OCI-LY3 (cell line): ENCODE data around the gene SELENOM.

ENCODE experiments used
- H2AFZ ChIP-seq: fragments of 200-600, 300-600 bp; shearing (Covaris generic); 2 replicates; pipeline ENCODE4 v1.6.0; 2014; ENCODE audit warnings: antibody characterized with exemption, low read depth, low read length
- H3K27ac ChIP-seq: fragments of 200-600, 300-600 bp; sonication (generic); 2 replicates; pipeline ENCODE4 v1.5.1; 2014; ENCODE audit warnings: mild to moderate bottlenecking, low read length, moderate library complexity, mixed read lengths
- H3K27me3 ChIP-seq: fragments of 200-600, 300-600 bp; sonication (generic); 2 replicates; pipeline ENCODE4 v1.6.1; 2014; ENCODE audit warnings: low read depth, low read length, mixed read lengths
- H3K36me3 ChIP-seq: fragments of 200-600, 300-600 bp; sonication (generic); replicated peaks from 2 replicates; pipeline ENCODE3; 2014; ENCODE audit warnings: low read depth, low read length, mixed read lengths
- H3K4me1 ChIP-seq: fragments of 300-600, 200-600 bp; sonication (generic); 2 replicates; pipeline ENCODE4 v1.6.1; 2014; ENCODE audit warnings: low read length, mixed read lengths
- H3K4me2 ChIP-seq: fragments of 200-600, 300-600 bp; sonication (generic); 2 replicates; pipeline ENCODE4 v1.6.1; 2014; ENCODE audit warnings: low read length, mixed read lengths
- H3K4me3 ChIP-seq: fragments of 300-600, 200-600 bp; sonication (generic); 2 replicates; pipeline ENCODE4 v1.5.1; 2014; ENCODE audit warnings: antibody characterized with exemption, mild to moderate bottlenecking, low read length, moderate library complexity
- H3K79me2 ChIP-seq: fragments of 300-600, 200-600 bp; shearing (Covaris generic); 2 replicates; pipeline ENCODE4 v1.6.1; 2014; ENCODE audit warnings: mild to moderate bottlenecking, low read length, mixed read lengths
- H3K9ac ChIP-seq: fragments of 300-600, 200-600 bp; shearing (Covaris generic); 2 replicates; pipeline ENCODE4 v1.6.0; 2014; ENCODE audit warnings: mild to moderate bottlenecking, low read length, moderate library complexity
- H3K9me3 ChIP-seq: fragments of 200-600, 300-600 bp; shearing (Covaris generic); 2 replicates; pipeline ENCODE4 v1.6.1; 2014; ENCODE audit warnings: low read length, mixed read lengths; ENCODE audit not compliant: insufficient read depth
- H4K20me1 ChIP-seq: fragments of 200-600, 300-600 bp; sonication (generic); 2 replicates; pipeline ENCODE4 v1.6.1; 2016; ENCODE audit warnings: low read length, mixed read lengths; ENCODE audit not compliant: insufficient read depth
- CTCF ChIP-seq: fragments of 200-600, 300-600 bp; sonication (generic); IDR thresholded peaks from 2 replicates; pipeline ENCODE4 v1.5.1; 2014; ENCODE audit warnings: antibody characterized with exemption, low read length, low read depth
- EZH2phosphoT487 ChIP-seq: fragments of 200-600 bp; shearing (Covaris generic); IDR thresholded peaks from 2 replicates; pipeline ENCODE4 v1.6.1; 2018; ENCODE audit warnings: antibody characterized with exemption, mixed run types, low read depth

Gene SELENOM

GRCh38 chr22:31122532-31123291, 15.3 kb upstream of the SELENOM start, which contains the start of gene INPP5J:
Gene INPP5J (plus strand): TSS chr22:31122966. CDS start chr22:31123015, 49 bp downstream.
- Histone ChIP-seq H3K36me3 (no peaks in the 10 kb centered on the region), H3K4me1 (peaks cover 2% of the 10 kb centered on the region; the same call in 1 of the 2 replicates), H3K4me2 (no peak within 1 kb of the TSS), H3K27me3 (no peaks in the 10 kb centered on the region), H3K27ac (no peak within 1 kb of the TSS), H3K9ac (no peak within 1 kb of the TSS), H3K4me3 (no peak within 1 kb of the TSS), H4K20me1 (no peaks in the 10 kb centered on the region), H3K79me2 (no peaks in the 10 kb centered on the region), H2AFZ (no peak within 1 kb of the TSS; the same call in 1 of the 2 replicates), H3K9me3 (no peaks in the 10 kb centered on the region)
- TF ChIP-seq CTCF = no peak
- no peak for TF ChIP-seq EZH2phosphoT487

GRCh38 chr22:31122196-31122531, 14.8 kb upstream of the SELENOM start:
- Histone ChIP-seq H3K27me3 (no peaks in the 10 kb centered on the region), H3K27ac (no peak overlapping the region), H2AFZ (no peak overlapping the region), H3K79me2 (no peaks in the 10 kb centered on the region), H3K4me2 (no peak overlapping the region), H3K9ac (no peak overlapping the region), H3K36me3 (no peaks in the 10 kb centered on the region), H4K20me1 (no peaks in the 10 kb centered on the region), H3K4me1 (no peaks in the 10 kb centered on the region), H3K4me3 (no peak overlapping the region), H3K9me3 (no peaks in the 10 kb centered on the region)
- TF ChIP-seq EZH2phosphoT487 = no peak
- no peak for TF ChIP-seq CTCF

GRCh38 chr22:31121403-31121802, 14.0 kb upstream of the SELENOM start:
- no peak overlapping the region for H3K4me3 ChIP-seq
- H2AFZ ChIP-seq = no peak overlapping the region
- no peaks in the 10 kb centered on the region for H3K4me1 ChIP-seq
- H3K9ac ChIP-seq = no peak overlapping the region
- H3K36me3 ChIP-seq = no peaks in the 10 kb centered on the region
- H3K27me3 ChIP-seq = no peaks in the 10 kb centered on the region
- no peak overlapping the region for H3K4me2 ChIP-seq
- no peaks in the 10 kb centered on the region for H3K79me2 ChIP-seq
- no peak overlapping the region for H3K27ac ChIP-seq
- H3K9me3 ChIP-seq = no peaks in the 10 kb centered on the region
- no peak for TF ChIP-seq CTCF
- TF ChIP-seq EZH2phosphoT487 = no peak
- H4K20me1 ChIP-seq = no peaks in the 10 kb centered on the region

GRCh38 chr22:31120642-31121041, 13.3 kb upstream of the SELENOM start:
- Histone ChIP-seq H3K9ac (no peak overlapping the region), H3K79me2 (no peaks in the 10 kb centered on the region), H3K27me3 (no peaks in the 10 kb centered on the region), H3K4me3 (no peak overlapping the region), H4K20me1 (no peaks in the 10 kb centered on the region), H3K4me2 (no peak overlapping the region), H3K4me1 (no peaks in the 10 kb centered on the region), H2AFZ (no peak overlapping the region), H3K27ac (no peak overlapping the region), H3K9me3 (no peaks in the 10 kb centered on the region), H3K36me3 (no peaks in the 10 kb centered on the region)
- TF ChIP-seq CTCF (no peak), EZH2phosphoT487 (no peak)
